ENCODE data around the gene SMIM5. TPM values are rescaled to one million over a fixed set of nuclear protein-coding genes. Genes with fewer than 3 reads are reported as not detected.

The SMIM5 gene
- total RNA-seq, 1 donor from 2014 or later: 14.0 TPM

DNA sequence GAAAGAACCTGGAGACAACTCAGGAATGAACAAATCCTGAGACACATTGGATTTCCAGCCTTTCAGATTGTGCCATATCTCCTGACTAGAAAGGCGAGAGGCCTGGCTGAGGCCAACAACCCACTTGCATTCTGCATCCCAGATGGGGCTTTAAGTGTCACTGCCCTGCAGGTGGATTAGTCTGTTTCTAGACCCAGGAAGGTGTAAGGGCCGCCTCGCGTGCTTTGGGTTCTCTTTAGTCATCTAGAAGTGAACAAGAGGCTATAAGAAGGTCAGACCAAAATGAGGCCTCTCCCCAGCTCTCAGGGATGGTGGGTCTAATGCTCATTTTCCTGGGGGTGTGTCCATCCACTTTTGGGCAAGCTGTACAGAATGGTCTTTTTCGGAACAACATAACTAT is 38.8 kb downstream of the SMIM5 start:
- Histone ChIP-seq H3K27me3 (ENCODE audit: low read depth) (no peaks in the 10 kb centered on the region), H3K36me3 (peaks cover 60% of the 10 kb centered on the region), H3K9me3 (replicated peaks) (no peaks in the 10 kb centered on the region), H3K4me3 (no peak overlapping the region), H3K27ac (replicated peaks) (no peak overlapping the region), H3K4me1 (peaks cover 45% of the 10 kb centered on the region)
- no peak for TF ChIP-seq CTCF (IDR thresholded peaks at IDR 0.05; ENCODE audit: borderline replicate concordance)
- DNase-seq: no peak
- intact Hi-C loops (cut with micrococcal nuclease): no loop called here

- no peak overlapping the region for H3K27ac ChIP-seq (replicated peaks)
- no peak overlapping the region for H3K4me3 ChIP-seq
- H3K27me3 ChIP-seq (ENCODE audit: low read depth): no peaks in the 10 kb centered on the region
- intact Hi-C loops (cut with micrococcal nuclease): no loop called here
- no peak for TF ChIP-seq CTCF (IDR thresholded peaks at IDR 0.05; ENCODE audit: borderline replicate concordance)
- no peaks in the 10 kb centered on the region for H3K9me3 ChIP-seq (replicated peaks)
- DNase-seq: no peak
- peaks cover 33% of the 10 kb centered on the region for H3K4me1 ChIP-seq
- H3K36me3 ChIP-seq: peaks cover 59% of the 10 kb centered on the region
These were observed 40.3 kb downstream of the SMIM5 start for GRCh38 chr17:75673487-75673886.

GRCh38 chr17:75676461-75676860 is 43.2 kb downstream of the SMIM5 start:
- peaks cover 29% of the 10 kb centered on the region for H3K36me3 ChIP-seq
- no peak overlapping the region for H3K4me3 ChIP-seq
- no peaks in the 10 kb centered on the region for H3K27me3 ChIP-seq (ENCODE audit: low read depth)
- H3K27ac ChIP-seq (replicated peaks): no peak overlapping the region
- H3K9me3 ChIP-seq (replicated peaks): no peaks in the 10 kb centered on the region
- TF ChIP-seq CTCF (IDR thresholded peaks at IDR 0.05; ENCODE audit: borderline replicate concordance): no peak
- no peak for DNase-seq
- H3K4me1 ChIP-seq: peaks cover 41% of the 10 kb centered on the region
- intact Hi-C loops (cut with micrococcal nuclease): no loop called here

DNA sequence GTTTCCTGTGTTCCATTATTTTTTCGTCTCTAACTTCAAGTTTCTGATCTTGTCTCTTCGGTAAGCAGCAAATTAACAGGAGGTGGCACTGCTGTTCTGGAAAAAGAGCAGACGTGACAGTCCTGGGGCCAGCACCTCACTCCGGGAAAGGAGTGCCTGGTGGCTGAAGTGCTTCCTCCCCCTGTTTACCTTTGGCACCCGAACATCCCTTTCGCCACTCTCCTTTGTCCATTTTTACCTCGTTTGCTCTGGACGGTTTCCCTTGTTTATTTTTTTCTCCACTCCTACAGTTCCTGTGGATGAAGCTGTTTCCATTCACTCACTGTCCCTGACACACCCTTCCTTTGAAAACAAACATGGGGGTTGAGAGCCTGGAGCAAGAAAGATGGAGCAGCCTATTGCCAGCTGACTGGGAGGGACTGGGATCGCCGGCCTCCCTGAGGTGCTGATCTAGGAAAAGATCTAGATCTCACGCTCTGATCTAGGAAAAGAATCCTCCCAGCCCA is 46.5 kb downstream of the SMIM5 start:
- intact Hi-C loops (cut with micrococcal nuclease): loop anchor here (2.0 kb wide), 1 partner anchor 71 kb away; no protein-coding TSS in a partner anchor
- no peak for DNase-seq

GRCh38 chr17:75680431-75680830 is 47.2 kb downstream of the SMIM5 start:
- H3K4me1 ChIP-seq: peaks cover 61% of the 10 kb centered on the region

More for the DNA sequence above, 46.5 kb downstream of the SMIM5 start:
- H3K27me3 ChIP-seq (ENCODE audit: low read depth): no peaks in the 10 kb centered on the region
- peak overlapping the region; percentile 87 for H3K27ac ChIP-seq (replicated peaks)
- peaks cover 60% of the 10 kb centered on the region for H3K4me1 ChIP-seq
- no peaks in the 10 kb centered on the region for H3K36me3 ChIP-seq
- no peak overlapping the region for H3K4me3 ChIP-seq
- no peaks in the 10 kb centered on the region for H3K9me3 ChIP-seq (replicated peaks)
- TF ChIP-seq CTCF (IDR thresholded peaks at IDR 0.05; ENCODE audit: borderline replicate concordance): peak; percentile 60

More at GRCh38 chr17:75680431-75680830, 47.2 kb downstream of the SMIM5 start:
- Histone ChIP-seq H3K36me3 (no peaks in the 10 kb centered on the region), H3K27ac (replicated peaks) (peak overlapping the region; percentile 87), H3K4me3 (no peak overlapping the region), H3K9me3 (replicated peaks) (no peaks in the 10 kb centered on the region), H3K27me3 (ENCODE audit: low read depth) (no peaks in the 10 kb centered on the region)
- no peak for TF ChIP-seq CTCF (IDR thresholded peaks at IDR 0.05; ENCODE audit: borderline replicate concordance)
- intact Hi-C loops (cut with micrococcal nuclease): no loop called here
- no peak for DNase-seq
